Transverse colon (tissue), 4 donors: Measurements from ENCODE around the gene SFXN5. TPM values are rescaled to one million over a fixed set of nuclear protein-coding genes. Genes with fewer than 3 reads are reported as not detected.

Source experiments
- DNase-seq: peaks from one replicate; pipeline ENCODE4 v3.0.0-alpha.2; 2019
- H3K27ac ChIP-seq, 4 donors: fragments of 200-600 bp; sonication (generic); 2 replicates each; pipeline ENCODE4 v1.5.1; 2016 to 2018; ENCODE audit warnings: inconsistent platforms in 4 of 4
- H3K27me3 ChIP-seq: fragments of 200-600 bp; sonication (generic); 2 replicates; pipeline ENCODE4 v1.5.1; 2017; ENCODE audit warnings: inconsistent platforms
- H3K36me3 ChIP-seq, 4 donors: fragments of 200-600 bp; sonication (generic); 2 replicates each; pipeline ENCODE4 v1.5.1; 2017 to 2019; ENCODE audit warnings: inconsistent platforms in 4 of 4
- H3K4me1 ChIP-seq, 4 donors: fragments of 200-600 bp; sonication (generic); 2 replicates each; pipeline ENCODE4 v1.5.1; 2017 to 2020; ENCODE audit warnings: inconsistent platforms in 4 of 4
- H3K4me3 ChIP-seq, 4 donors: fragments of 200-600 bp; sonication (generic); 1 replicate in 1 of 4; 2 replicates in 3 of 4; pipeline versions ENCODE4 v1.5.1 to v1.6.1; 2017 to 2019; ENCODE audit warnings: inconsistent platforms in 4 of 4
- H3K9me3 ChIP-seq, 2 donors: fragments of 200-600 bp; sonication (generic); 2 replicates each; pipeline ENCODE4 v1.5.1; 2017 to 2019; ENCODE audit warnings: inconsistent platforms in 2 of 2
- CTCF ChIP-seq, 5 experiments: fragments of 200-600 bp in 3 of 5; fragments of 450-650 bp in 2 of 5; sonication (generic) in 3 of 5; IDR thresholded peaks; 1 replicate in 2 of 5; 2 replicates in 3 of 5; pipeline ENCODE4 v1.5.1; 2016 to 2017; ENCODE audit warnings: antibody characterized with exemption in 5 of 5, inconsistent platforms in 3 of 5, mild to moderate bottlenecking in 2 of 5, moderate library complexity in 1 of 5
- EP300 ChIP-seq: sonication (generic); formaldehyde crosslinking; IDR thresholded peaks from one replicate; pipeline ENCODE4 v1.6.1; 2017; ENCODE audit warnings: antibody characterized with exemption, low read depth
- POLR2A ChIP-seq: fragments of 450-650 bp; IDR thresholded peaks from one replicate; pipeline ENCODE4 v1.6.1; 2016; ENCODE audit warnings: antibody characterized with exemption, mild to moderate bottlenecking, moderate library complexity
- POLR2AphosphoS5 ChIP-seq, 3 donors: sonication (generic); formaldehyde crosslinking; IDR thresholded peaks; one replicate each; pipeline ENCODE4 v1.6.1; 2016; ENCODE audit warnings: antibody characterized with exemption in 3 of 3
- WGBS, 2 donors: methylation state at CpG; one replicate each; pipeline ENCODE4 v1.1.5; 2018; ENCODE audit warnings: low coverage in 1 of 2; 5-methylcytosine and 5-hydroxymethylcytosine counted together
- in situ Hi-C, 4 donors: fragments of 200-750 bp; cut with MboI; loops; one replicate each; pipeline versions ENCODE4 v1.15.0 to v1.15.1; 2017; ENCODE audit warnings: low sequenced_read_pairs in 3 of 4, low pct_ligation_motif_present in 1 of 4, low pct_unique_long_range_greater_than_20kb in 1 of 4
- intact Hi-C: fragments of 100-400 bp; cut with DNase I; formaldehyde crosslinking; loops from one replicate; pipeline ENCODE4 v1.15.1; 2023; ENCODE audit warnings: low total_unique reads
- total RNA-seq, 4 donors: library from RNA; depleted of rRNA; stranded (reverse); fragments of >200 nt; gene quantifications; one replicate each; pipeline ENCODE4 v1.1.0, GENCODE V29; 2016

Gene SFXN5
- total RNA-seq, 4 donors from 2014 or later: 12.3 to 98.4 (median 42.7) TPM

DNA sequence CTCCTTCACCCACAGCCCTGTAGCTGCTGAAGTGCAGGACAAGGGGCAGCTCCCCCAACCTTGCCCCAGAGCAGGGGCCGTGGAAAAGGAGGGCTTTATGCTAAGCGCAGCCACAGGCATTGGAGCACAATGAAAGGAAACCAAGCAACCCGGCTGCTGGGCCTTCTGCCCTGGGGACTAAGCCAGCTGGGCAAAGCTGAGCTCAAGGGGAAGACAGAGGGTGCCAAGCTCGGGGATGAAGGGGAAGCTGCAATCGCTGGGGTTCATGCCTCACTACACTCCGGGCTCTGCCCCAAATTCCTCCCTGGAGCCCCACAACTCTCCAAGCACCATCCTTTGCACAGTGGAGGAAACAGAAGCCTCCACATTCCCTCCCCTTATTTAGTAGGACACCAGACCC is 12.4 kb downstream of the SFXN5 start:
- no peak for TF ChIP-seq CTCF (IDR thresholded peaks at IDR 0.05)
- no peak for TF ChIP-seq EP300
- no peak for TF ChIP-seq POLR2AphosphoS5 (IDR thresholded peaks at IDR 0.05)
- TF ChIP-seq POLR2A: no peak
- 70 to 86% methylated on average over 2 to 6 of the region's 6 CpGs for WGBS, 2 donors
- in situ Hi-C loops: no loop called here
- peaks cover 0 to 8% (median 8%) of the 10 kb centered on the region in 4 donors for H3K4me1 ChIP-seq
- no peak overlapping the region for H3K4me3 ChIP-seq
- intact Hi-C loops: no loop called here
- peaks cover 0 to 7% of the 10 kb centered on the region in 2 donors for H3K9me3 ChIP-seq
- no peak overlapping the region for H3K27ac ChIP-seq
- no peak for DNase-seq
- peaks cover 0 to 16% (median 3%) of the 10 kb centered on the region in 4 donors for H3K36me3 ChIP-seq
- no peaks in the 10 kb centered on the region for H3K27me3 ChIP-seq

DNA sequence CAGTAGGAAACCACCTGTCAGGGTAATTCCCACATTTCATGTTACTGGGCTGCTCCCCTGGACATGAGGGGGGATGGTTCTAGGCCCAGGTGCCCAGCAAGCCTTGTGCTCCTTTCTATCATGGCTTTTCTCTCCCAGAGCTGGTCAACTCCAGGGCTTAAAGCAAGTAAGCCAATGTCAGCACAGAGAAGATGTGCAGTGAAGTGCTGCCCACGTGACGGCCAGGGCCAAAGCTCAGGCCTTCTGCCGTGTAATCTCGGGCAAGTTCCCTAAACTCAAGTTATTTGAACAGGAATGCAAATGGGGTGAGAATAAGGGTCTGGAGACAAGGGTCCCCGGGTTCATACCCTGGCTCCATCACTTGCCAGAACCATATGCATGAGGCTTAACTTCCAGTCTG is 16.5 kb downstream of the SFXN5 start:
- intact Hi-C loops: no loop called here
- H3K4me3 ChIP-seq: no peak overlapping the region
- in situ Hi-C loops: no loop called here
- DNase-seq: no peak
- no peak overlapping the region for H3K27ac ChIP-seq
- TF ChIP-seq POLR2AphosphoS5 (IDR thresholded peaks at IDR 0.05) (no peak), POLR2A (no peak), CTCF (IDR thresholded peaks at IDR 0.05) (no peak), EP300 (no peak)
- H3K4me1 ChIP-seq: no peaks in the 10 kb centered on the region
- H3K27me3 ChIP-seq: no peaks in the 10 kb centered on the region
- 95 to 100% methylated on average over 1 to 5 of the region's 5 CpGs for whole genome bisulfite sequencing, 2 donors
- H3K36me3 ChIP-seq: peaks cover 0 to 16% (median 3%) of the 10 kb centered on the region in 4 donors
- H3K9me3 ChIP-seq: peaks cover 0 to 7% of the 10 kb centered on the region in 2 donors

- H3K27me3 ChIP-seq: no peaks in the 10 kb centered on the region
- no peak overlapping the region for H3K27ac ChIP-seq
- in situ Hi-C loops (no loop called here), intact Hi-C loops (no loop called here)
- peaks cover 0 to 7% of the 10 kb centered on the region in 2 donors for H3K9me3 ChIP-seq
- DNase-seq: no peak
- peaks cover 0 to 16% (median 3%) of the 10 kb centered on the region in 4 donors for H3K36me3 ChIP-seq
- TF ChIP-seq POLR2AphosphoS5 (IDR thresholded peaks at IDR 0.05) (no peak), POLR2A (no peak), EP300 (no peak), CTCF (IDR thresholded peaks at IDR 0.05) (no peak)
- WGBS, 2 donors: 82 to 88% methylated on average over 1 to 6 of the region's 6 CpGs
- no peaks in the 10 kb centered on the region for H3K4me1 ChIP-seq
- no peak overlapping the region for H3K4me3 ChIP-seq
These were observed 18.0 kb downstream of the SFXN5 start for GRCh38 chr2:73053316-73054114.

DNA sequence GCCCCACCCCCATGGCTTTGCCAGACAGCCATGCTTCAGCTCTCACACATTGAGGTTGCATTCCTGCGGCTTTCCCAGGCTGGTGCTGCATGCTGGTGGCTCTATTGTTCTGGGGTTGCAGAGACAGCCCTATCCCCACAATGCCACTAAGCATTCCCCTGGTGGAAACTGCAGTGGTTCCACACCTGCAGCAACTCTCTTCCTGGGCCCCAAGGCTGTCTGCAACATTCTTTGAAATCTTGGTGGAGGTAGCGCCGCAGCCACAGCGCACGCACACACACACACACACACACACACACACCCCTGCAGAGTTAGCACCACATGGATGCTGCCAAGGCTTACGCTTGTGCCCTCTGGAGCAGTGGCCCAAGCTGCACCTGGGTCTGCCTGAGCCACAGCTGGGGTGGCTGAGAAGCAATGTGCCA is 21.4 kb downstream of the SFXN5 start:
- intact Hi-C loops: no loop called here
- Histone ChIP-seq H3K9me3 (no peaks in the 10 kb centered on the region), H3K36me3 (no peaks in the 10 kb centered on the region), H3K27me3 (no peaks in the 10 kb centered on the region), H3K4me1 (no peaks in the 10 kb centered on the region), H3K27ac (no peak overlapping the region), H3K4me3 (no peak overlapping the region)
- in situ Hi-C loops: no loop called here
- no peak for DNase-seq
- TF ChIP-seq POLR2AphosphoS5 (IDR thresholded peaks at IDR 0.05): no peak
- 96 to 100% methylated on average over 1 to 6 of the region's 6 CpGs for WGBS, 2 donors
